ENCODE measurements around the gene APOBEC3G. TPM values are rescaled to one million over a fixed set of nuclear protein-coding genes. Genes with fewer than 3 reads are reported as not detected.

APOBEC3G gene
- polyA plus RNA-seq, 1 of the 3 experiments (the other 2 are of a cell fraction) = not detected

DNA sequence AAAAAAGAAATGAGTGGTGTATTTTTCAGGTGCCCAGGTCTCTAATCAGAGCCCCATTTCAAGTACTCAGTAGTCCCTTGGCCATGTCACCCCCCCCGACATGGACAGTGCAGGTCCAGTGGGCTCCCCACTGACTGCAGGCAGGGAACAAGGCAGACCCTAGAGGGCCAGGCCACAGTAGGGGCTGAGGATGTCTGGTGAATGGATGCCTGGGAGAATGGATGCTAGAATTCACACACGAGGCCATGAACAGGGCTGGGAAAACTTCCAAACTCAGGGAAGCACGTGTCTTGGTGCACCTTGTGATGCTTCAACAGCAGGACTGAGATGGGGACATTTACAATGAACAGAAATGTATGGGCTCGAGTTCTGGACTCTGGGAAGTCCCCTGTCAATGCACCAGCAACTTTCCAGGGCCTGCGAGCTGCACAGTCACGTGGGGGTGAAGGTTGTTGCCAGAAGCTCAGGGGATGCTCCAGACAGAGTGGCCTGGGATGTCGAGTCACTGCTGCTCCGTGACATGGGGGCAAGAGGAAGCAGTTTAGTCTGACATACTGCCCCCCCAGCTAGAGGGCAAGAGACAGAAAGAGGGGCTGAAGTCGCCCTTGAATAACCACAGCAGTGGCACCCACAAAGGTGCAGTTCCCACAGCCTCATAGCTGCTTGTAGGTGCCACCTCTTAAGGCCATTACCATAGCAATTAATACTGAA, 3.1 kb downstream of the APOBEC3G start (continued):
- no peak for TF ChIP-seq ZBTB33 (IDR thresholded peaks at IDR 0.05; ENCODE audit: borderline replicate concordance, low read depth)
- no peak for TF ChIP-seq FOSL2 (IDR thresholded peaks at IDR 0.05; ENCODE audit: borderline replicate concordance, low read depth)
- no peak for TF ChIP-seq RCOR1 (IDR thresholded peaks at IDR 0.05; ENCODE audit: low read length)
- TF ChIP-seq MXI1 (IDR thresholded peaks at IDR 0.05; ENCODE audit: low read depth, low read length) = no peak

DNA sequence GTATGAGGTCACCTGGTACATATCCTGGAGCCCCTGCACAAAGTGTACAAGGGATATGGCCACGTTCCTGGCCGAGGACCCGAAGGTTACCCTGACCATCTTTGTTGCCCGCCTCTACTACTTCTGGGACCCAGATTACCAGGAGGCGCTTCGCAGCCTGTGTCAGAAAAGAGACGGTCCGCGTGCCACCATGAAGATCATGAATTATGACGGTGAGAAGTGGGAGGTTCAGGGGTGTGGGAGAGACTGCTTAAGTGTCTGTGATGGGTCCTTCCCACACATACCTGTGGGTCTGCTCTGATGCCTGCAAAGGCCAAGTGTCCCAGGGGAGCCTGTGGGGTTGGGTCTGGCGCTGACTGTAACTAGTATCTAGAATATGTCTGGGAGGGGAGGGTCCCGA, 3.9 kb downstream of the APOBEC3G start:
- H3K4me2 ChIP-seq = no peak overlapping the region
- H3K9ac ChIP-seq = no peak overlapping the region
- DNase-seq = no peak
- no peak overlapping the region for H2AFZ ChIP-seq (ENCODE audit: low read depth)
- CTCF ChIA-PET = no interaction called here
- H3K4me3 ChIP-seq (ENCODE audit: low read depth in 2 of 2, low read length in 1 of 2) = no peak overlapping the region
- no peaks in the 10 kb centered on the region for H3K36me3 ChIP-seq (replicated peaks in 1 of 2; ENCODE audit: control insufficient read depth in 1 of 2, insufficient read depth in 2 of 2, low read length in 1 of 2)
- no peak overlapping the region for H3K27ac ChIP-seq (ENCODE audit: low read depth in 2 of 2, low read length in 1 of 2)
- H4K20me1 ChIP-seq (ENCODE audit: insufficient read depth) = no peaks in the 10 kb centered on the region
- TF ChIP-seq TCF12 (IDR thresholded peaks at IDR 0.05) = no peak
- TF ChIP-seq FOXM1 (IDR thresholded peaks at IDR 0.05; ENCODE audit: low read depth) = no peak
- no peak for TF ChIP-seq EP300 (IDR thresholded peaks at IDR 0.05; ENCODE audit: borderline replicate concordance in 1 of 2, low read depth in 1 of 2, low read length in 1 of 2)
- no peak for TF ChIP-seq FOXJ3 (CRISPR knock-in tag; IDR thresholded peaks at IDR 0.05)
- no peak for TF ChIP-seq RCOR1 (IDR thresholded peaks at IDR 0.05; ENCODE audit: low read length)
- no peak for TF ChIP-seq PBX3 (IDR thresholded peaks at IDR 0.05)
- no peak for TF ChIP-seq TEAD4 (IDR thresholded peaks at IDR 0.05; ENCODE audit: borderline replicate concordance, insufficient read depth)
- H3K79me2 ChIP-seq (ENCODE audit: insufficient read depth) = no peaks in the 10 kb centered on the region
- H3K9me2 ChIP-seq = no peaks in the 10 kb centered on the region
- POLR2A ChIA-PET = no interaction called here
- no peaks in the 10 kb centered on the region for H3K27me3 ChIP-seq (ENCODE audit: insufficient read depth)
- H3F3A ChIP-seq (replicated peaks; ENCODE audit: insufficient read depth) = no peaks in the 10 kb centered on the region
- H3K9me3 ChIP-seq = no peaks in the 10 kb centered on the region
- H3K4me1 ChIP-seq (ENCODE audit: control insufficient read depth in 1 of 2, insufficient read depth in 2 of 2, low read depth in 1 of 2, low read length in 1 of 2) = no peaks in the 10 kb centered on the region; a peak in 1 of 4 replicates
- 79% methylated on average over 2 of the region's 12 CpGs for WGBS (ENCODE audit: low lambda C conversion rate)

- Histone ChIP-seq H3K9ac (no peak overlapping the region), H3F3A (replicated peaks; ENCODE audit: insufficient read depth) (no peaks in the 10 kb centered on the region), H4K20me1 (ENCODE audit: insufficient read depth) (no peaks in the 10 kb centered on the region), H3K4me3 (ENCODE audit: low read depth in 2 of 2, low read length in 1 of 2) (no peak overlapping the region), H3K27ac (ENCODE audit: low read depth in 2 of 2, low read length in 1 of 2) (no peak overlapping the region), H3K27me3 (ENCODE audit: insufficient read depth) (no peaks in the 10 kb centered on the region), H3K36me3 (replicated peaks in 1 of 2; ENCODE audit: control insufficient read depth in 1 of 2, insufficient read depth in 2 of 2, low read length in 1 of 2) (no peaks in the 10 kb centered on the region), H3K4me2 (no peak overlapping the region), H3K79me2 (ENCODE audit: insufficient read depth) (no peaks in the 10 kb centered on the region), H3K4me1 (ENCODE audit: control insufficient read depth in 1 of 2, insufficient read depth in 2 of 2, low read depth in 1 of 2, low read length in 1 of 2) (no peaks in the 10 kb centered on the region; a peak in 1 of 4 replicates), H3K9me3 (no peaks in the 10 kb centered on the region), H3K9me2 (no peaks in the 10 kb centered on the region), H2AFZ (ENCODE audit: low read depth) (no peak overlapping the region)
- CTCF ChIA-PET = no interaction called here
- POLR2A ChIA-PET = no interaction called here
- 58% methylated on average over 6 of the region's 8 CpGs for WGBS (ENCODE audit: low lambda C conversion rate)
- no peak for DNase-seq
- TF ChIP-seq EZH2phosphoT487 (IDR thresholded peaks at IDR 0.05; ENCODE audit: borderline replicate concordance, low read depth) (no peak), POLR2AphosphoS5 (IDR thresholded peaks at IDR 0.05; ENCODE audit: low read depth, low read length) (no peak), USF2 (IDR thresholded peaks at IDR 0.05; ENCODE audit: borderline replicate concordance, low read depth, low read length) (no peak), NFIC (IDR thresholded peaks at IDR 0.05; ENCODE audit: borderline replicate concordance) (no peak), PBX3 (IDR thresholded peaks at IDR 0.05) (no peak), RCOR1 (IDR thresholded peaks at IDR 0.05; ENCODE audit: low read length) (no peak), FOSL2 (IDR thresholded peaks at IDR 0.05; ENCODE audit: borderline replicate concordance, low read depth) (no peak), TEAD4 (IDR thresholded peaks at IDR 0.05; ENCODE audit: borderline replicate concordance, insufficient read depth) (no peak), ELF1 (IDR thresholded peaks at IDR 0.05) (no peak)
These were observed 4.5 kb downstream of the APOBEC3G start for GRCh38 chr22:39081598-39081997.

Data from SK-N-SH (cell line).